Mesodermal cell (in vitro differentiated cells): ENCODE results near the gene CCDC137. TPM values are rescaled to one million over a fixed set of nuclear protein-coding genes. Genes with fewer than 3 reads are reported as not detected.
"Not testable (repeated sequence)": the region's sequence is repeated elsewhere in the genome, so short reads cannot be mapped to it uniquely, and the experiment has no call there.

ENCODE experiments used
- H3K27ac ChIP-seq: 2 replicates; pipeline ENCODE4 v1.7.0; 2013; ENCODE audit warnings: mild to moderate bottlenecking, low read depth, low read length, moderate library complexity; ENCODE audit not compliant: severe bottlenecking
- H3K36me3 ChIP-seq: 2 replicates; pipeline ENCODE4 v1.7.1; 2013; ENCODE audit warnings: mild to moderate bottlenecking, low read length, moderate library complexity; ENCODE audit not compliant: control insufficient read depth, insufficient read depth
- H3K4me1 ChIP-seq: one replicate; pipeline ENCODE4 v1.7.1; 2013; ENCODE audit warnings: mild to moderate bottlenecking, low read length; ENCODE audit not compliant: insufficient read depth, control insufficient read depth, poor library complexity, severe bottlenecking
- H3K4me3 ChIP-seq: 2 replicates; pipeline ENCODE4 v1.7.0; 2013; ENCODE audit warnings: low read length, control low read depth, mild to moderate bottlenecking; ENCODE audit not compliant: insufficient read depth, poor library complexity, severe bottlenecking; ENCODE audit errors: extremely low read depth
- H3K9me3 ChIP-seq: 2 replicates; pipeline ENCODE4 v1.7.1; 2013; ENCODE audit warnings: mild to moderate bottlenecking, low read length, moderate library complexity; ENCODE audit not compliant: control insufficient read depth
- WGBS, 2 experiments: methylation state at CpG; one replicate each; pipeline ENCODE4 v1.1.5; 2013; ENCODE audit warnings: missing lambda C conversion rate in 2 of 2; ENCODE audit not compliant: insufficient coverage in 2 of 2; 5-methylcytosine and 5-hydroxymethylcytosine counted together
- polyA plus RNA-seq, 2 experiments: library from polyadenylated mRNA; stranded (reverse); fragments of 50-300 nt; gene quantifications; one replicate each; pipeline ENCODE4 v1.2.3, GENCODE V29; 2013

CCDC137 gene, protein sequence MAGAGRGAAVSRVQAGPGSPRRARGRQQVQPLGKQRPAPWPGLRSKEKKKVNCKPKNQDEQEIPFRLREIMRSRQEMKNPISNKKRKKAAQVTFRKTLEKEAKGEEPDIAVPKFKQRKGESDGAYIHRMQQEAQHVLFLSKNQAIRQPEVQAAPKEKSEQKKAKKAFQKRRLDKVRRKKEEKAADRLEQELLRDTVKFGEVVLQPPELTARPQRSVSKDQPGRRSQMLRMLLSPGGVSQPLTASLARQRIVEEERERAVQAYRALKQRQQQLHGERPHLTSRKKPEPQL
- 18.6 TPM for polyA plus RNA-seq (2013, experiment 1 of 2)
- 17.7 TPM for polyA plus RNA-seq (2013, experiment 2 of 2)

DNA sequence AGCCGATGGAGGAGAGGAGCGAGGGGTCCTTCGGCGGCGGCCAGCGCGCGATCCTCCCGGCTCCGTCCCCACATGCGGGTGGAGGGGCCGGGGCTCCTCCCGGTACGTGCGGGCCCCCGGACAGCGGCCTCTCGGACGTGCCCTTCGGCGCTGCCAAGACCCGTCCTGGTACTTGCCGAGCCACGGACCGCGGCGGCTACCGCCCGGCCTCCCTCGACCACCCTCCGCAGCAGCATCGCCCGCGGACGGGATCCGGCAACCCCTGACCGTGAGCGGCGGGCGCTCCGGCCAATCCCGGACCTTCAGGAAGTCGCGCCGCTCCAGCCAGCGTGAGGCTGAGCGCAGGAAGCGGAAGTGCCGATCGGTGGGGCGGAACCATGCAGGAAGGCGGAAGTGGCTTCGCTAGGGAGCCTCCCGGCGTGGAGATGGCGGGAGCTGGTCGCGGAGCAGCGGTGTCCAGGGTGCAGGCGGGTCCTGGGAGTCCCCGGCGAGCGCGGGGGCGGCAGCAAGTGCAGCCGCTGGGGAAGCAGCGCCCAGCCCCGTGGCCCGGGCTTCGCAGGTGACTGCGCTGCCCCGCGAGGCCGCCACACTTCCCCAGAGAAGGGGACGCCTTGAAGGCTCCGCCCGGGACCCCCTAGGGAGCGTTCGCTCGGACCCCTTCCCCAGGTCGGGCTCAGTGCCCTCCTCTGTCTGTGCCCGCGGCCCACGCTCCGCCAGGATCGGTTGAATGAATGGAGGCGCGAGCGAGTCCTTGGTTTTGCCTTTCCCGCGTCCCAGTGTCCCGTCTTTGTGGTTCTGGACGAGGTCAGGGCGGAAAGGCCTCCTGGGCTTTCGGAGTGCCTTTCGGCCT, at the start of gene CCDC137, which contains the start of gene OXLD1:
TSS of gene CCDC137 (plus strand) at position 396 of the 850 bp plus-strand sequence. CDS start at position 426, 30 bp downstream.
TSS of gene OXLD1 (minus strand) at position 264 of the 850 bp plus-strand sequence. CDS start at position 236, 28 bp downstream.
- Histone ChIP-seq H3K36me3 (peaks cover 48% of the 10 kb centered on the region), H3K9me3 (no peaks in the 10 kb centered on the region), H3K4me1 (peaks cover 14% of the 10 kb centered on the region), H3K4me3 (peak within 1 kb of the TSS; percentile 94), H3K27ac (peak within 1 kb of the TSS; percentile 79)
- 0 to 1% methylated on average over 77 to 81 of the region's 96 CpGs for WGBS, 2 experiments

GRCh38 chr17:81616877-81617276, 49.7 kb upstream of the CCDC137 start:
- no peaks in the 10 kb centered on the region for H3K4me1 ChIP-seq
- no peak overlapping the region for H3K27ac ChIP-seq
- no peaks in the 10 kb centered on the region for H3K9me3 ChIP-seq
- 57 to 58% methylated on average over 5 of the region's 7 CpGs for WGBS, 2 experiments
- H3K4me3 ChIP-seq, result no peak overlapping the region
- H3K36me3 ChIP-seq, result peaks cover 81% of the 10 kb centered on the region

DNA sequence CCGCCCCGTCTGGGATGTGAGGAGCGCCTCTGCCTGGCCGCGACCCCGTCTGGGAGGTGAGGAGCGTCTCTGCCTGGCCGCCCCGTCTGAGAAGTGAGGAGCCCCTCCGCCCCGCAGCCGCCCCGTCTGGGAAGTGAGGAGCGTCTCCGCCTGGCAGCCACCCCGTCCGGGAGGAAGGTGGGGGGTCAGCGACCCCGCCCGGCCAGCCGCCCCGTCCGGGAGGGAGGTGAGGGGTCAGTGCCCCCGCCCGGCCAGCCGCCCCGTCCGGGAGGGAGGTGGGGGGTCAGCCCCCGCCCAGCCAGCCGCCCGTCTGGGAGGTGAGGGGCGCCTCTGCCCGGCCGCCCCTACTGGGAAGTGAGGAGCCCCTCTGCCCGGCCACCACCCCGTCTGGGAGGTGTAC, 48.2 kb upstream of the CCDC137 start:
- WGBS, 2 experiments, result no CpG with 5 or more reads among the region's 36 CpGs
- H3K36me3 ChIP-seq, result peaks cover 80% of the 10 kb centered on the region

GRCh38 chr17:81621494-81622130, 44.9 kb upstream of the CCDC137 start:
- Histone ChIP-seq H3K36me3 (peaks cover 82% of the 10 kb centered on the region), H3K4me3 (no peak overlapping the region), H3K9me3 (no peaks in the 10 kb centered on the region), H3K27ac (no peak overlapping the region), H3K4me1 (no peaks in the 10 kb centered on the region)
- 97% methylated on average over 9 of the region's 11 CpGs for WGBS, 2 experiments

More for the DNA sequence above, 48.2 kb upstream of the CCDC137 start:
- H3K9me3 ChIP-seq, H3K4me1 ChIP-seq, H3K4me3 ChIP-seq, H3K27ac ChIP-seq: not testable (repeated sequence)

DNA sequence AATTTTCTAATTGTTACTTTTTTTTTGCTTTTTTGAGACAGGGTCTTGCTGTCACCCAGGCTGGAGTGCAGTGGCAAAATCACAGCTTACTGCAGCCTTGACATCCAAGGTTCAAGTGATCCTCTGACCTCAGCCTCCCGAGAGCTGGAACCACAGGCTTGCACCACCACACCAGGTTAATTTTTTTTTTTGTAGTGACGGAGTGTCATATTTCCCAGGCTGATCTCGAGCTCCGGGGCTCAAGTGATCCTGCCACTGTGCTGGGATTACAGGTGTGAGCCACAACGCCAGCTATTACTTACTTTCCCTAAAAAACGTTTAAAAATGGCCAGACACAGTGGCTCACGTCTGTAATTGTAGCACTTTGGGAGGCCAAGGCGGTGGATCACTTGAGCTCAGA, 36.3 kb upstream of the CCDC137 start:
- Histone ChIP-seq H3K27ac (no peak overlapping the region), H3K4me1 (peaks cover 3% of the 10 kb centered on the region), H3K9me3 (no peaks in the 10 kb centered on the region), H3K36me3 (peaks cover 84% of the 10 kb centered on the region), H3K4me3 (no peak overlapping the region)
- 91 to 95% methylated on average over 5 to 8 of the region's 8 CpGs for WGBS, 2 experiments

- H3K4me1 ChIP-seq, result peaks cover 7% of the 10 kb centered on the region
- H3K4me3 ChIP-seq, result no peak overlapping the region
- 92 to 99% methylated on average over 6 of the region's 7 CpGs for WGBS, 2 experiments
- no peaks in the 10 kb centered on the region for H3K9me3 ChIP-seq
- peaks cover 75% of the 10 kb centered on the region for H3K36me3 ChIP-seq
- H3K27ac ChIP-seq, result no peak overlapping the region
These were observed 35.1 kb upstream of the CCDC137 start for GRCh38 chr17:81631482-81631881.

- WGBS, 2 experiments, result 93 to 95% methylated on average over 5 of the region's 5 CpGs
- H3K4me3 ChIP-seq, result peak overlapping the region; percentile 73
- H3K9me3 ChIP-seq, result no peaks in the 10 kb centered on the region
- peaks cover 10% of the 10 kb centered on the region for H3K4me1 ChIP-seq
- H3K27ac ChIP-seq, result no peak overlapping the region
- peaks cover 36% of the 10 kb centered on the region for H3K36me3 ChIP-seq
These were observed 31.1 kb upstream of the CCDC137 start for GRCh38 chr17:81635431-81635830.

DNA sequence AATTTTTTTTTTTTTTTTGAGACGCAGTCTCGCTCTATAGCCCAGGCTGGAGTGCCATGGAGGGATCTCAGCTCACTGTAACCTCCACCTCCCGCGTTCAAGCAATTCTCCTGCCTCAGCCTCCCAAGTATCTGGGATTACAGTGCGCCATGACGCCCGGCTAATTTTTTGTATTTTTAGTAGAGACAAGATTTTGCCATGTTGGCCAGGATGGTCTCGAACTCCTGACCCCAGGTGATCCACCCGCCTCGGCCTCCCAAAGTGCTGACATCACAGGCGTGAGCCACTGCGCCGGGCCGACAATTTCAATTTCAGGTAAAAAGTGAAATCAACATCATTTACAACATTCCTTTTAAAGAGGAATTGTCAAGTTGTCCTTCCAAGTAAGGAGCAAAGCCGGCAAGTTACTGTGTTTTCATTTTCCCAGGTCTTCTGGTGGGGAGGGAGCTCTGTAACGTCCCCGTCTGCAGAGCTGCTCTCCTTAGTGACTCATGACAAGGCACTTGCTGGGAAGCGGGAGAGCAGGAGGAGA, 30.5 kb upstream of the CCDC137 start:
- Histone ChIP-seq H3K9me3 (no peaks in the 10 kb centered on the region), H3K27ac (peak overlapping the region; percentile 94), H3K36me3 (peaks cover 33% of the 10 kb centered on the region), H3K4me3 (peak overlapping the region; percentile 73), H3K4me1 (peaks cover 10% of the 10 kb centered on the region)
- WGBS, 2 experiments, result 20 to 39% methylated on average over 8 to 13 of the region's 18 CpGs

DNA sequence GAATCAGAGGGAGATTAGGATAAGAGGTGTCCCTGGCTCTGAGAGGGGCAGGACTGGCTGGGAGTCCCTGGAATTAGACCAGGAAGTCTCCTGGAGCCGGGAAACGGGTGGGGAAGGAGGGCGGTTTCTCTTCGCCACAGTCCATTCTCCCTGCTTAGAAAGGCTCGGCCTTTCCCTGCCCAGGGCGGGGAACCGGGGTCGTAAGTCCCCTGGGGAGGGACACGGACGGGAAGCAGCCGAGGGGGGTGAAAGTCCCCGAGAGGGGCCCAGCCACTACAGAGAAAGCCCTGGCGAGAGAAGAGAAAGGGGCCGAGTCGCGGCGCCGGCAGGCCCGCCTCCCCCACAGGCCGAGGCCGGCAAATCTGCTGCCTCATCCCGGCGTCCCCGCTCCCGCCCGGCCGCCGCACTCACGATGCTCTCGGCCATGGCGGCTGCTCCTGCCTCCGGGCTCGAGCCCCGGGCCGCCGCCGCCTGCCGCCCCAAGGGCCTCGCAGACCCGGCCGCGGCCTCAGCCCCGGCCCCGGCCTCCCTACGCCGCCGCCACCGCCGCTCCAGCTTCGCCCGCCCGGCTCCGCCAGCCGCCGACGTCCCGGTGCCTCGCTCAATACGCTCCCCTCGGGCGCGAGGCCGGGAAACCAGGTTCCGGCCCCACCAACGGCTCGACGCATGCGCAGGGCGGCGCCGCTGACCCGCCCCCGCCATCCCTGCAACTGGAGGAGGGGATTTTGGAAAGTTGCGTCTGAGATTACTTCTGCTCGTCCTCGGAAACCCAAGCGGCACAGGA, 29.8 kb upstream of the CCDC137 start, which contains the start of the genes NPLOC4 and TSPAN10:
TSS of gene NPLOC4 (minus strand) at position 608 of the 784 bp plus-strand sequence. CDS start at position 426, 182 bp downstream.
TSS of gene TSPAN10 (plus strand) at position 692 of the 784 bp plus-strand sequence. CDS start 5,217 bp downstream, outside the sequence.
- H3K27ac ChIP-seq, result peak within 1 kb of the TSS; percentile 94
- H3K4me3 ChIP-seq, result peak within 1 kb of the TSS; percentile 73
- peaks cover 30% of the 10 kb centered on the region for H3K36me3 ChIP-seq
- 0% methylated on average over 45 to 58 of the region's 77 CpGs for WGBS, 2 experiments
- H3K9me3 ChIP-seq, result no peaks in the 10 kb centered on the region
- peaks cover 11% of the 10 kb centered on the region for H3K4me1 ChIP-seq
